GM21515 (cell line): ENCODE measurements around the gene JAKMIP3.
"Not testable (repeated sequence)": the region's sequence is repeated elsewhere in the genome, so short reads cannot be mapped to it uniquely, and the experiment has no call there.

Experiments
- ATAC-seq: cut with Tn5 transposase; IDR thresholded peaks from one replicate; pipeline ENCODE4 v1.9.1; 2021; ENCODE audit not compliant: unreplicated experiment

Gene JAKMIP3

GRCh38 chr10:132064082-132064755 is 1.5 kb upstream of the JAKMIP3 start:
- ATAC-seq, result no peak

GRCh38 chr10:132064771-132065437 is 842 bp upstream of the JAKMIP3 start:
- ATAC-seq, result no peak

GRCh38 chr10:132066186-132066585 is 440 bp downstream of the JAKMIP3 start:
- ATAC-seq, result no peak

GRCh38 chr10:132066812-132067211 is 1.1 kb downstream of the JAKMIP3 start:
- ATAC-seq, result no peak

- ATAC-seq, result no peak
Observed at GRCh38 chr10:132068431-132069121, 2.8 kb downstream of the JAKMIP3 start.

GRCh38 chr10:132069122-132069848 is 3.5 kb downstream of the JAKMIP3 start:
- ATAC-seq, result no peak

GRCh38 chr10:132069849-132070182 is 4.1 kb downstream of the JAKMIP3 start:
- no peak for ATAC-seq

- no peak for ATAC-seq
Observed at GRCh38 chr10:132070724-132071123, 5.0 kb downstream of the JAKMIP3 start.

GRCh38 chr10:132071667-132072066 is 5.9 kb downstream of the JAKMIP3 start:
- ATAC-seq, result no peak

GRCh38 chr10:132075909-132076577 is 10.3 kb downstream of the JAKMIP3 start:
- no peak for ATAC-seq

GRCh38 chr10:132076578-132077081 is 10.9 kb downstream of the JAKMIP3 start:
- ATAC-seq, result no peak

- ATAC-seq, result no peak
Observed at GRCh38 chr10:132077091-132077490, 11.3 kb downstream of the JAKMIP3 start.

GRCh38 chr10:132078746-132079345 is 13.1 kb downstream of the JAKMIP3 start:
- no peak for ATAC-seq

GRCh38 chr10:132084384-132084783 is 18.6 kb downstream of the JAKMIP3 start:
- not testable (repeated sequence) for ATAC-seq

GRCh38 chr10:132093236-132093635 is 27.5 kb downstream of the JAKMIP3 start:
- not testable (repeated sequence) for ATAC-seq

GRCh38 chr10:132094581-132095234 is 29.0 kb downstream of the JAKMIP3 start:
- no peak for ATAC-seq

GRCh38 chr10:132095403-132096113 is 29.8 kb downstream of the JAKMIP3 start:
- ATAC-seq, result no peak

GRCh38 chr10:132096223-132096622 is 30.5 kb downstream of the JAKMIP3 start:
- ATAC-seq, result no peak

- ATAC-seq, result no peak
Observed at GRCh38 chr10:132096863-132097478, 31.2 kb downstream of the JAKMIP3 start.
